ENCODE data around the gene REV1. TPM values are rescaled to one million over a fixed set of nuclear protein-coding genes. Genes with fewer than 3 reads are reported as not detected.

Gene REV1
- total and polyA plus RNA-seq, 2 of the 8 experiments (the other 6 are each of a cell fraction or from before 2014, with no cell fraction given): 16.6 to 34.3 TPM

GRCh38 chr2:99404039-99404796 is 85.6 kb downstream of the REV1 start (continued):
- TF ChIP-seq ZNF274 (IDR thresholded peaks at IDR 0.05; ENCODE audit: borderline replicate concordance, extremely low read depth, low read length): no peak
- TF ChIP-seq SAP30 (IDR thresholded peaks at IDR 0.05; ENCODE audit: insufficient read depth, insufficient replicate concordance, low read length): no peak
- no peak for TF ChIP-seq SP4 (IDR thresholded peaks at IDR 0.05; ENCODE audit: low read length)
- TF ChIP-seq BACH1 (IDR thresholded peaks at IDR 0.05; ENCODE audit: low read length): no peak

Measured in H1 (cell line).